ENCODE results near the gene RASA4.
"Not testable (repeated sequence)": the region's sequence is repeated elsewhere in the genome, so short reads cannot be mapped to it uniquely, and the experiment has no call there.

Gene RASA4

DNA sequence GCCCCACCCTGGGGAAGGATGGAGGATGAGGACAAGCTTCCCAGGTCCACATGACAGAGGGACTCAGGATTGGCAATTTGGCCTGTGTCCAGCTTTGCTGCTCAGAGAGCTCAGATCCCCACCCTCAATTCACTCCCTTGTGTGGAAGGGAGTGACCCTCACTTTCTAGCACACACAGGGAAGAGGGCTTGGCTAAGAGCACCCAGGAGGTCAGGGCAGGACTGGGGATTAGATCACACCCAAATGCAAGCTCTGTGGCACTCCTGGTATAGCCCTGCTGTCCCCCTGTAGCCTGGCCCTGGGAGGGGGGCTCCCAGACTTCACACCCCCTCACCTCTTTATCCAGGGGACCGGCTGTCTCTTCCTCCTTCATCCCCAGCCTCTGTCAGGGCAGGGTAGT, 72.2 kb downstream of the RASA4 start:
- DNase-seq (ENCODE audit: low read depth in 3 of 3, low spot score in 1 of 3), result not testable (repeated sequence)

- DNase-seq (ENCODE audit: low read depth in 3 of 3, low spot score in 1 of 3), result not testable (repeated sequence)
These were observed 73.0 kb downstream of the RASA4 start, which contains the start of gene UPK3BL2 for GRCh38 chr7:102543596-102543995. Gene UPK3BL2, minus strand, starts transcription at chr7:102543696. Its CDS starts 60 bp downstream, at chr7:102543636.

DNA sequence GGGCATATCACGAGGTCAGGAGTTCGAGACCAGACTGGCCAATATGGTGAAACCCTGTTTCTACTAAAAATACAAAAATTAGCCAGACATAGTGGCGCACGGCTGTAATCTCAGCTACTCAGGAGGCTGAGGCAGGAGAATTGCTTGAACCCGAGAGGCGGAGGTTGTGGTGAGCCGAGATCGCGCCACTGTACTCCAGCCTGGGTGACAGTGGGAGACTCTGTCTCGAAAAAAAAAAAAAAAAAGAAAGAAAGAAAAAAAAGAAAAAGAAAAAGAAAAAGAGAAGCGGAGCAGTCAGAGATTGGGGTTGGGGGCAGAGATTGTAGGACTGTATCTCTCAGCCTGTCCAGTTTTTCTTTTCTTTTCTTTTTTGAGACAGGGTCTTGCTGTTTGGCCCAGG, 73.8 kb downstream of the RASA4 start:
- not testable (repeated sequence) for DNase-seq (ENCODE audit: low read depth in 3 of 3, low spot score in 1 of 3)

GRCh38 chr7:102542083-102542482, 74.5 kb downstream of the RASA4 start:
- not testable (repeated sequence) for DNase-seq (ENCODE audit: low read depth in 3 of 3, low spot score in 1 of 3)

- DNase-seq (ENCODE audit: low read depth in 3 of 3, low spot score in 1 of 3), result not testable (repeated sequence)
These were observed 76.0 kb downstream of the RASA4 start for GRCh38 chr7:102540604-102541003.

DNA sequence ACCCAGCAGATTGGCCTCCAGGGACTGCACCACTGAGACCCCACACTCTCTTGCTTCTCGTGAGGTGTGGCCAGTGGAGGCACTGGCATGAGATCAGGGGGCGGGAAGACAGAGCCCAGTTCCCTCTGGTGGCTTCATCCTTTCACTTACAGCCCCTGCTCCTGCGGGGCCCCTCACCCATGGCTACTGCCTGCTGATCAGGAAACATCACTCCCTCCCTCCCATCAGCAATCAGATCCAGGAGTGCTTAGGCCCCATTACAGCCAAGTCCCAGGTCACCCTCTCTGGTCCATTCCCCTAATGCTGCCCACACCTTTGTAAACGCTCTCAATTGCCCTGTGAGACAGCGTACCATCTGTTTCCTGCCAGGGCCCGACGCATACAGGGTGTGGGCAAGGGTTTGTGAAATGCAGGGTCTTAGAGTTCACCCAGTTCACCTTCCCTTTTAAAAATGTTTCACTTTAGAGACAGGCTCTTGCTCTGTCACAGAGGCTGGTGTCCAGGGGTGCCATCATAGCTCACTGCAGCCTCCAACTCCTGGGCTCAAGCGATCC, 81.4 kb downstream of the RASA4 start:
- DNase-seq (ENCODE audit: low read depth in 3 of 3, low spot score in 1 of 3), result not testable (repeated sequence)

DNA sequence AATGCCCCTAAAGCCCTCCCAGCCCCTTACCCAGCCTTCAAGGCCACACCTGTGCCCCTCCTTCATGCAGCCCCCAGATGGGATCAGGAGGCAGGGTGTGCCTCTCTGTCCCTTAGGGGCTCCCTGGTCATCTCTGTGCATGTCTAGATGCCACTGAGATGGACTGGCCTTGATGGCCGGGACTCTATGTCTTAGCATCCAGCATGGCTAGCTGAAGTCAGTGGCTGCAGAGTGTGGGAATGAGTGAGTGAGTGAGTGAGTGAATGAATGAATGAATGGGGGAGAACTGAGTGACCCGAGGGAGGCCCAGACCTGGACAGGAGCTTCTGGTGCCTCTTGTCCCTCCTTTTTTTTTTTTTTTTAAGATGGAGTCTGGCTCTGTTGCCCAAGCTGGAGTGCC, 84.4 kb downstream of the RASA4 start:
- not testable (repeated sequence) for DNase-seq (ENCODE audit: low read depth in 3 of 3, low spot score in 1 of 3)

DNA sequence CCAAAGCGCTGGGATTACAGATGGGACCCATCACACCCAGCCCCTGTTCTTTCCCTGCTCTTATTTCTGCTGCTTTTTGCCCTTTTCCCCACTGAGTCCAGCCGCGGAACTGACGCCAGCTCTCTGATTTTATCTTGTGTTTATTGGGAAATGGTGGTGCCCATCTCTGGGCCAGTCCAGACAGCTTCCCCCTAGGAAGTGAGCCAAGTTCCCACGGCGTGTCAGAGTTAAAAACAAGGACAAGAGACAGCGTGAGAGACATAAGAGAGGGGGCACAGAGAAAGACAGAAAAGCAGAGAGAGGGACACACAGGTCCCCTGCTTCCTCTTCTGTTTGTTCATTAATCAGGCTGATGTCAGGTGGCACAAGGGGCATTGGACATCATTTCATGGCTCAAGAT, 85.0 kb downstream of the RASA4 start:
- not testable (repeated sequence) for DNase-seq (ENCODE audit: low read depth in 3 of 3, low spot score in 1 of 3)

- not testable (repeated sequence) for DNase-seq (ENCODE audit: low read depth in 3 of 3, low spot score in 1 of 3)
These were observed 88.4 kb downstream of the RASA4 start for GRCh38 chr7:102527822-102528793.

DNA sequence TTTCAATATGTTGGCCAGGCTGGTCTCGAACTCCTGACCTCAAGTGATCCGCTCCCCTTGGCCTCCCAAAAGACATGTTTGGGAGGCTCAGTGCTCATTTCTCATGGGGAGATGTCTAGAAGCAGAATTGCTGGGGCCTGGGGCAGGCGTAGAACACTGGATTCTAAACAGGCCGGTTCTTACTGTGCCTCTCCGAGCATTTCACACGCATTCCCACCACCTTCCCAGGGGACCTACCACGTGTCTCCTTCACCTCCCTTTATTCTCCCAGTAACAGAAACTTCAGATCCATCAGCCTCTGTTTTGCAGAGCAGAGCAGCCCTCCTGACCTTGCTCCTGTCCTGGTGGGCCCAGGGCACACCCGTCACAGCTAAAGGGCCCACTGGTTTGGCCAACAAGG, 89.4 kb downstream of the RASA4 start:
- not testable (repeated sequence) for DNase-seq (ENCODE audit: low read depth in 3 of 3, low spot score in 1 of 3)

DNA sequence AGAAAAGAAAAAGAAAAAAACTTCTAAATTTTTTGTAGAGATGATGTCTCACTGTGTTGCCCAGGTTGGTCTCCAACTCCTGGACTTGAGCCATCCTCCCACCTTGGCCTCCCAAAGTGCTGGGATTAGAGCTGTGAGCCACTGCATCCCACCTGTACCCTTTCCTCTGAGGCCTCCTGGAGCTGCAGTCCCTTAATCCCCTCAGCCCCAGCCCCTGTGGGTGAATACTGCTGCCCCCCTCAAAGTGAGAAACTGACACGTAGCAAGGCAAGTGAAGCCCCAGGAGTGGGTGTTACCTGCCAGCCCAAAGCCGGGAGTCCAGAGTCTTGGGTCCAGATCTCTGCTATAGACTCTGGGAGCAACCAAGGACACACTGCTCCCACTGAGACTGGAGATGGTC, 91.8 kb downstream of the RASA4 start:
- DNase-seq (ENCODE audit: low read depth in 3 of 3, low spot score in 1 of 3), result not testable (repeated sequence)
